GM18861 (cell line): Measurements from ENCODE around the gene TMEM45A.
A peak's percentile ranks its signal among the peaks of the same experiment; 100 is the strongest.
"Not testable (repeated sequence)": the region's sequence is repeated elsewhere in the genome, so short reads cannot be mapped to it uniquely, and the experiment has no call there.

Experiments
- ATAC-seq: cut with Tn5 transposase; IDR thresholded peaks from one replicate; pipeline ENCODE4 v1.9.1; 2021; ENCODE audit not compliant: unreplicated experiment

The TMEM45A gene

DNA sequence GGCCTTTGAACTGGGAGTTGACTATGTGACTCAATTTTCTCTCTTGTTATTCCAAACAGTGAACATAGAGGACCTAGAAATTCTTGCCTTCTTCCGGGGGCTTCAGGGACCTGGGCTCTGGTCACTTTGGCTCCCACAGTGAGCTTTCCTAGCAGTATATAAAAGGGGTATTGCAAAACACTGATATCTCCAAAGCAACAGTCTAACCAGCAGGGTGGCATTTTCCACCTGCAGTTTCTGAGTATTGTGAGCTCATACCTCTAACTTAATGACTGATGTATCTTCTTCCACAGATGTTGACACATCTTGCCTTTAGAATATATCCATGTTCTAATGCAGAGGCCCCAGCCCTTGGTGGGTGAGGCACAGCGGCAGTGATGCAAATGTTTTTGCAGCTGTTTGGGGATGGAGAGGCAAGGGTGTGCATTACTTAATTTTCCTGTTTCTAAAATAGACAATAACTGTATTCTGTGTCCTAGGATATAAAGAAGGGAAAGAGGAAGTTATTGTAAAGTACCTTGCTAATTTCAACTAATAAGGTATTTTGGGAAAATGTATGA lies 71.3 kb downstream of the TMEM45A start:
- ATAC-seq, result no peak

DNA sequence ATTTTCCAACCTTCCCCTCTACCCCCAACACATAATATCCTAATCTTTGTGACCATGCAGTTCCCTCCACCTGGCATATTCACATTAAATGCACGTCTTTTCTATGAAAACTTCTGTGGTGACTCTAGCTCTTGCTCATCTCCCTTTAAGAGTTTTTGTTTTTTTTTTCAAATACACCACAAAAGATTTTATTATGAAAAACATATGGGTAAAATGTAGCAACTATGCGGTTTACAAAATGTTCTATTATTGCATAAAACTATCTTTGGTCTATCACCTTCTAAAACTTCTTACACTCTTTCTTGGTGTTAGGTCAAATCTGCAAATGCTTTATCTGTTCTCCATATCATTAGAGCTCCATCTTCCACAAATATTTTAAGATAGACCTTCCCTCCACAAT lies 78.4 kb downstream of the TMEM45A start:
- no peak for ATAC-seq

DNA sequence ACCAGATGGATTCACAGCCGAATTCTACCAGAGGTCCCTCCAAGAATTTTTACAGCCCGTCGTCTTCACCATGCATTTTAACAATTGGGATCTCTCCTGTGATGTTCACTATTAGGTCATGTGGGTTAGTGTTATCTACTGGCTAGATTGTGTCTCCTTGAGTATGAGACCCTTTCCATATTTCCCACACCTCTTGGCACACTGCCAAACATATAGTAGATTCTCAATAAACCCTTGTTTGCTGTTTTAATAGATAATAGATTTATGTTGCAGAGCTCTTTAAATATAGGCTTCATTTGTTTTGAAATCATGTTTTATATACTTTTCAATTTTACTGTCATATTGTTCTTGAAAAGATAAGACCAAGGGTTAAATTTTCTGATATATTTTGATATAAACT lies 82.1 kb downstream of the TMEM45A start:
- ATAC-seq, result no peak

DNA sequence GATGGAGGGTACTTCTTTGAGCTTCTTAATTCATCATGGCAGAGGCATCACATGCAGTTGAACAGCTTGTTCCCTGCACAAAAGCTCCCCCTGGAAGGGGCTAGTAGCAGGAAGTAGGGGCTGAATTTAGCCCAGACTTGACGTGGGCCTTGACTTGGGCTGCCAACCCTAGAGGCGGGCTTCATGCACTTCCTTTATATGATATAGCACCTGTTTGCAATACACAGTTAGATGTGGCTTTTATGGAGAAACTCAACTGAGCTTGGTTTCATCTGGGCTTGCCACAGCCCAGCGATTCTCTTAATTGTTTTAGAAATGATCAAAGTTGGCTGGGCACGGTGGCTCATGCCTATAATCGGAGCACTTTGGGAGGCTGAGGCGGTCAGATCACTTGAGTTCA lies 83.3 kb downstream of the TMEM45A start:
- no peak for ATAC-seq

DNA sequence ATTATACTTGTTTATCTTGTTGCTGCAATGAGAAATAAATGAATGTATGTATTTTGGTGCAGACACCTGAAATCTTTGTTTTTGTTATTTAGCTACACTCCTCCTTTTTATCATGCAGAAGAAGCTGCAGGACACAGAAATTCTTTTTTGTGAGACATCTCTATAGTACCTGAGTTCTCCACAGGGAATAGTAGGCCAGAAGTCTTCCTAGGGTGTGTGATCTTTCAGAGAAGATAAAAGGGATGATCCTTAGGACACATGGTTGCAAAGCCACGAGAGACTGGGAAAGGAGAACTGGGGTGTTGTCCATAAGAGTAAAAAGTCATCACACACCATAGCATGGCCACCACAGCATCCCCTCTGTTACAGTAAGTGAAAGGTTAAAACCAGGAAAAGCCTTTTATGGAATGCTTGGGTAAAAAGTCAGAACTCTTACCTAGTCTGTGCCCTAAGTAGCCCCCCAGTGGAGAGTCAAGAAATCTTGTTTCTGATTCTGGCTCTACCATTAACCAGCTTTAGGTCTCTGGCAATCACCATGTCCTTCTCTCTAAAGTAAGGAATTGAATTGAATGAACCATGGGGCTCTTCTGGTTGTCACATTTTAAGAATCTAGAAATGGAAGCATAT lies 85.1 kb downstream of the TMEM45A start:
- ATAC-seq, result no peak

DNA sequence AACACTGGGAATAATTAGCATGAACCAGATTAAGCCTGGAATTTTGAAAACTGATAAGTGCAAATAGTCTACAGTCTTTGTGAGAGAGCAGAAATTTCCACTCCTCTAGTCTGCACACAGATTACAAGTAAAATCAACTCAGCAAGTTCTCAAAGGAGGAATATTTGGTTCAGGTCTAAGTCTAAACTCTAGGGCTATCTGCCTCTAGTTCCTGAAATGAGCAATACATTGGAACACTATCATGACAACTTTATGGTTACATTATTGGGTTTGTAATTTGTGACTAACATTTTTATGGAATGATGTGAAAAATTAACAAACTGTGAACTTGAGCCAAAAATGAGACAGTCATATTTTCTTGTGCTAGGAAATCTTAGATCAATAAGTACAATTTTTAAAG lies 86.2 kb downstream of the TMEM45A start:
- ATAC-seq, result no peak

DNA sequence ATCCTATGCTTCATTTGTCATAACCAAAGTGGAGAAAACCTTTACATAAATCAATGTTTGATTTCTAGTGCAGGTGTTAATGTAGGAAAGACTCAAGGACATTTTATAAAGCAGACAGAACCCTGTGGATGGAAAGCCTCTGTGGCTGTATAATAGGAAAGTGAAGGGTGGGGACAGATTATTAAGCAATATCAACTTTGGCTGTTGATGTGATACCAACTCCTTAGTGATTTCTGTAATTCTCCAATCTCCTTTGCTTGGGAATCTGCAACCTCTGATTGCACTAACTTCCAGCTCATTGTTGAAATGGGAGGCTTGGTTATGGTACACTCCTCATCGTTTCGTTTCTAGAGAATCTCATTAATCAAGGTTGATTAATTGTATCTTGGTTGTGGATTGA lies 87.7 kb downstream of the TMEM45A start:
- ATAC-seq, result no peak

DNA sequence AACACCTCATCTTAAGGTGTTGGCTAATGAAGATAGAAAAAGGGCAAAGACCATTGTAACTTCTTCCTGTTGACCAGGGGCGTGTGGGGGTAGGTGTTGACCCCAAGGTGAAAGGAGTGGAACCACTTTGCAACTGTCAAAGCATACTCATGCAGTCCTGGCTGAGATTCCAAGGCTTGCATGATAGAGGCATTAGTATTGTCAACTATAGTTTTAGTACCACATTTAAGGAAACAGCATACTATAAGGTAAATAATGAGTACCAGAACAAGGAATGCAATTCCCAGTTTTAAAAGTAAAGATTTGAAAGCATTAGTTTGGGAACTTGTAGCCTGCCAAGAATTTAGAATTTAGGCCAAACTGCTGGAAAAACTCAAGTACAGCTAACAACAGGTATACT lies 89.2 kb downstream of the TMEM45A start:
- no peak for ATAC-seq

DNA sequence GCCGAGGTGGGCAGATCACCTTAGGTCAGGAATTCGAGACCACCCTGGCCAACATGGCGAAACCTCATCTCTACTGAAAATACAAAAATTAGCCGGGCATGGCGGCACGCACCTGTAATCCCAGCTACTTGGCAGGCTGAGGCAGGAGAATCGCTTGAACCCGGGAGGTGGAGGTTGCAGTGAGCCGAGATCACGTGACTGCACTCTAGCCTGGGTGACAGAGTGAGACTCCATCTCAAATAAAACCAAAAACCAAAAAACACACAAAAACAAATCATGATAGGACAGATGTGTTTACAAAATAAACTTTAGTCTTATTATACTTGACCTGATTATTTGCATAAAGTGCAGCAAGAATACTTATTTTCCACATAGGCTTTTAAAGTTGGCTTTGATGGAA lies 89.7 kb downstream of the TMEM45A start:
- not testable (repeated sequence) for ATAC-seq

DNA sequence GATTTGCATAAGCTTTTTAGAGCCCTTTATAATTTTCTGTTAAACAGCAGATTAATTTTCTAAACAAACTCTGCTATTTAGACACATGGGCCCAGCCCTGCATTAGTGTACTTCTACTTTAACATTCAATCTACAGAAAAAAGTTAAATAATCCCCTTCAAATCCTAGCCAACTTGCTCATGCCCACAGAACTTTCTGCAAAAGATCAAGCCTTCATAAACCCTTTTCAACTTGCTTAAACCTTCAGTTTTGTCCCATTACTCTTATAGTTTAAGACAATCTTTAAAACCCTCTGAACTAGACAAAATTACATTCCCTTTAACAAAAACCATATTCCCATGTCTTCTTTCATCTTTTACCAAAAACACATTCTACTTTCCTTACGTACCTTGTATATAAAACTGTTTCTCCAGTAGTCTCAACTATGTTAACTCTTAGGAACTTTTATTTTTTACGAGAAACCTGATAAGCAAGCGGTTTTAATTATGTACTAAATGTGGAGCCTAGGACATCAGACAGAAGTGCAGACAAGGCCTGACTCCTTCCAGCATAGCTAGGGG lies 91.8 kb downstream of the TMEM45A start:
- no peak for ATAC-seq

DNA sequence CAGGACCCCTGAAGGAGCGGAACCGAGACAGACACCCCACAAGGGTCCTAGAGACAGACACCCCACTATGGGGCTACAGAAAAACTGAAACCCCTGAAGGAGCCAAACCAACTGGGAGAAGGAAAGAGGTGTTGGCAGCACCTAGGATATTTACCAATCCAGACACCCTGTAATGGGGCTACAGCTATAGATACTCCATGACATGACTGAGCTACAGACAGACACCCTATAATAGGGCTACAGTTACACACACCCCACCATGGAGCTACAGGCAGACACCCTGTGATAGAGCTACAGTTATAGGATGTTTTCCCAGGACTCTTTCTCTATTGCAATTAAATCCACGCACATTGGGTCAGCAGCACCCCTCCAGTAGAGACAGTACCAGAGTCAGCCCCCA lies 94.4 kb downstream of the TMEM45A start:
- no peak for ATAC-seq

DNA sequence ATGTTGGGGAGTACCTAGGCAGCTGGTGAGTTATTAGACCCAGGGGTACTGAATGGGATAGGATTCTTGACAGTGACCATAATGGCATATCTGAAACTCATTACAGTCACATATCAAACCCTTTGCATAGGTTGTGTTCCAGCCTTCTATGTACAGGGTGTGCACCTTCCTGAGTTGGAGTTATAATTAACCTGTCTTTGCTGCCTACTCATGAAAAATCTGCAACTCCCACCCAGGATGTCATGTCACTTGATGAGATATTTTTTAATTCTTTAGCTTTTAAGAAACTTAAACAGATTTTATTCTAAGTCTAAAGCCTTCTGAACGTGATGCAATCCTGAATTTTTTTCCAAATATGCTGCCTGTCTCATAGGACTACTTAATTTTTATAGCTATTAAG lies 95.8 kb downstream of the TMEM45A start:
- no peak for ATAC-seq

DNA sequence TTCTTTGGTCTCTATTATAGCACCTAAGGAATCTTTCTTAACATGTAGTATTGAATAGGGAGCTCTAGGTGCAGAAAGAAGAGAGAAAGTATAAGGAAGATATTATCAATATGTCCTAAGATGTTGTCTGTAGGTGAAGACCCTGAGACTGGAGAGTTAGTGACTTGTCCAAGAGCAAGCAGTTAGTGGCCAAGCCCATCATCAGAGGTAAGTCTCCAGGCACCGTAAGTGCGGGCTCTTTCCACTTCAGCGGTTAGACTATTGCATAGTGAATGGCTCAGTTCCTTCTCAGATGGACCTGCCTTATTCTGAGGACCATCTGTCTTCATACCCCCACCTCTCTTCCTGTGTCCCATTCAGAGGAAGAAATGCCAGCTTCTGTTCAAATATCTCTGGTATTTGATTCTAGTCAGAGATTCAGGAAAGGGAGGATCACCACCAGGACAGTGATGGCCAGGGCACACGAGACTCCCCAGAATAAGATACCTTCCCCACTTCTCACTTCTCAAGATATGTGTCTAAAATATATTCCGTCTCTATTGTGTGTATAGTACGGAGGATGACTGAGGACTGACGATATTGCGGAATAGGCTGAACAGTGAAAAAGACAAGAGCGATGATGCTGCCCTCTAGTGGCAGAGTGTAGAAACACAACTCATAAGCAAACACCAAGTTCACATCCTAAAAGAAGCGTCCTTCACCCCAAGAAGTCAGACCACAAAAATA lies 97.9 kb downstream of the TMEM45A start:
- peak; percentile 84 for ATAC-seq

DNA sequence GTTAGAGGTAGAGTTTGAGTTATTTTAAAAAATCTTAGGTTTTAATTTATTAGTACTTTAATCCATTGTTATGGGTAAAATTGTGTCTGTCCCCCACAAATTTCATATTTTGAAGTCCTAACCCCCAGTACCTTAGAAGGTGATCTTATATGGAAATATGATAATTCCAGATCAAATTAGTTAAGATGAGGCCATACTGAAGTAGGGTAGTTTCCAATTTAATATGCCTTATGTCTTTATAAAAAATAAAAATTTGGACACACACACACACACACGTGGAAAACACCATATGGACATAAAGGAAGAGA lies 98.4 kb downstream of the TMEM45A start:
- ATAC-seq, result no peak

DNA sequence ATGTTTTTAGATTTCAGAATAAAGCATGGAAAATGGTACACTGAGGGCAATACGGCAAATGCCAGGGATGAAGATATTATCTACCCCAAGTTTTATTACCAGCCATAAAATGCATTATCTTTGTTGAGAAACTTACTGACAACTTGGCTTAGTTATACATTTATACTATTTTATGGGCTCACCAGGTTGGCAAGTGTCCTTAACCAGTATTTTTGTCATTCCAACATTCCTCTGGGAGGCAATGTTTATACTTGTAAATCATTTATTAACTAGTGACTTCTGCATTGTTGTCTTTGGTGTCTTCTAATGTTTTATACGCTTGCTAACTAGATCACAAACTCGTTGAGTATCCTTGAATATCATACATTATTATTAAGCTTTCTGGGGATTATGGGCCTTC lies 99.0 kb downstream of the TMEM45A start:
- ATAC-seq, result no peak

DNA sequence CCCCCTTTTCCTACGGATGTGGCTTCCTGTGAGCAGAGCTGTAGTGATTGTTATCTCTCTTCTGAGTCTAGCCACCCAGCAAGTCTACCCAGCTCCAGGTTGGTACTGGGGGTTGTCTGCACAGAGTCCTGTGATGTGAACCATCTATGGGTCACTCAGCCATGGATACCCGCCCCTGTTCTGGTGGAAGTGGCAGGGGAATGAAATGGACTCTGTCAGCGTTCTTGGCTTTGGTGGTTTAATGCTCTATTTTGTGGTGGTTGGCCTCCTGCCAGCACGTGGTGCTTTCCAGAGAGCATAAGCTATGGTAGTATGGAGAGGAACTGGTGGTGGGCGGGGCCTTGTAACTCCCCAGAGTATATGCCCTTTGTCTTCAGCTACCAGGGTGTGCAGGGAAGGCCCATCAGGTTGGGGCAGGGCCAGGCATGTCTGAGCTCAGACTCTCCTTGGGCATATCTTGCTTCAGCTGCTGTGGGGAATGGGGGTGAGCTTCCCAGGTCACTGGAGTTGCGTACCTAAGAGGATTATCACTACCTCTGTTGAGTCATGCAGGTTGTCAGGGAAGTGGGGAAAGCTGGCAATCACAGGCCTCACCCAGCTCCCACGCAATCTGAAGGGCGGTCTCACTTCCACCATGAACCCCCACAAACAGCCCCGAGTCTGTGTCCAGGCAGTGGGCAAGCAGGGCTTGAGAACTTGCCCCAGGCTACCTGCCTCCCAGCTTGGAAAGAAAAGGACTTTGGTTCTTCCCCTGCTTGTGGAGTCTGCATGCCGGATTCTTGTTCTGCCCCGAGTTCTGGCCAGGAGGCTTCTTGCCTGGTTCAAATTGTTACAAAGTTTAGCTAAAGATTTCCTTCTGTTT lies 108.0 kb downstream of the TMEM45A start:
- ATAC-seq, result no peak

DNA sequence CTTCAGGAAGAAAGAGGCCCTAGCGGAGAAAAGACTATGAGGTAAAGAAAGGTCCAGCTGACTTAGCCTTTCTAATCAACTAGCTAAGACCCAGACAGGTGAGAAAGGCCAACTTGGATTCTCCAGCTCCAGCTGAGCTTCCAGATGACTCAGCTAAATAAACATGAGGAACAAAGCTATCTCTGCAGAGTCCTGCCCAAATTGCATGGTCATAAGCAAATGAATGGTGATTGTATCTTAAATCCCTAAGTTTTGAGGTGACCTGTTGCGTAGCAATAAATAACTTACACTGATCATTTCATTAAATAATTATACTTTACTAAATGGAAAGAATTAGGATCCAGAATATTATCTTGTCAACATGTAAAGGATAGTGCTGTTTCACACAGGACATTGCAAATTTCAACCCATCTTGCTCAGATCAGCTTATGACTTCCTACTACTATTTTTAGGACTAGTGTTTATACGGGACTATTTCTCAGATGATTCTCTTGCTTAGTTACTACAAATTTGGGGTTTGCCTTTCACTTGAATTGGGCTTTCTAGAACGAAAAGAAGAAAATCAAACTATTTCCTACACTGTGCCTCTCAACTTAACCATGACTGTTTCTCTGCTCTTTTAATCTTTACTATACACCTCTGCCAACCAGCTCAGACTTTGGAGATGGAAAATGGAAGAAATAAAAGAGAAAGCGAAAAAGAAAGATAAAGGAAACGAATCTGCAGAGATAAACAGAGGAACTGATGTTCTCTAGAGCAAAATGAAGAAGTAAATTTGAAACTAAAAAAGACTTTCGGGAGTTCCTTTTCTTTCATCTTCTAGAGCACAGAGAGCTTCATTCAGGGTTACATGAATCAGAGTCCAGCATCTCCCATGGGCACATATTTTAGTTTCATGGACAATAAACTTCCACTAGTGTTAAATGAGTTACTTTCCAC lies 110.4 kb downstream of the TMEM45A start:
- no peak for ATAC-seq

DNA sequence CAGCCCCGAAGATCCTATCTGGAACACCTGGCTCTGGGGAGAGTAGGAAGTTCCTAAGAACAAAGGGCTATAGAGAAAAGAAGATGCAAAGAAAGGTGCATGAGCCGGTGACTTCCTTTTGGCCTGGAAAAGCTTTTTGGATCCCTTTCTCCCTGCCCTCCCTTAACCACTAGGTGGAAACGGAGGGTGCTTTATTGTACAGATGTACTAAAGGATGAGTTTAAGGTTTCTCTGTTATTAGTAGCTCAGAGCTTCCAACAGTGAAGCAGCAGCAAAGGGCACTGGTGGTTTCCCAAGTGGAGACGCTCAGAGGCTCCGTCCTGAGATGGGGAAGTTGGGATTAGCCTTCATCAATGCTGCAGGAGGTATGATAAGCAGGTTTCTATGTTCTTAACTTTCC lies 111.0 kb downstream of the TMEM45A start:
- no peak for ATAC-seq

DNA sequence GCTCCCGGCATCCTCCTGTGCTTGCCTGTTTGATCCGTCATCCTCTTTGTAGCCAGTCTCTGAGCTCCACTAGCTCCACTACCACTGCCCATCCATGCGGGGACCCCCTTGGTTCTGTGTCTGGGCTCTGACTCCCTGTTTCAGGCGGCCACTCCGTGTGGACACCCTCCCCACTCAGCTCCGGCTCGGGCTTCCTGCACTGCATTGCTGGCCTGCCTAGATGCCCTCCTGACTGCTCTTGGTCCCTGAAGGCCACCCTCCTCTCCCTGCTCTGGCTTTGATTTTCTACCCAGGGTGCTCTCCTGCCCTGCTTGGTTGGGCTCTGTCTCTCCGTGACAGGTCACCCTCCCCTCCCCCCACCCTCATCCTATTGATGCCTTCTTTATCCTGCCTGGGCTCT lies 112.9 kb downstream of the TMEM45A start:
- no peak for ATAC-seq

DNA sequence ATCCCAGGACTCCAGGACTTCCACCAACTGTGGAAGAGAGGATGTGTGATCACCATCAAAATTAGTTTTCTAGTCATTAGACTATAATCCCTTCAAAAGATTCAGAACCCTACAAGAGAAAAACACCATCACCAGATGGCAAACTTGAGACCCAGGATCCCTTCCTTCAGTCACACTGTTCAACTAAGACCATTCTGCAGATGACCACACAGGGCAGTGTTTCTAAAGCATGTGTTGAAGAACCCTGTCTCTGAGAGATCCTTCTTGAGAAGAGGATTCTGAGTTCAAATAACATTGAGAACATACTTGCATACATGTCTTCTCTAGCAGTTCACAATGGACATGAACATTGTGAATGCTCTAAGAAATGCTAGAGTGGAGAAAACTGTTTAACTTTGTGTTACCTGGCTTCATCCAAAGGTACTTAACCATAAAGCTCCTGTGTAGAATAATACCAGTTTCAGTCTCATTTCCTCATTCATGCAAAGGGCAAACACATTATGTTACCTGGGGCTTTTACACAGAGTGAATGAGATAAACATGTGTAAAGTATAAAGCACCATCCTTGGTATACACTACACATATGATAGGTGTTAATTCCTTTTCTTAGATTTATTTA lies 114.6 kb downstream of the TMEM45A start:
- peak; percentile 80 for ATAC-seq
